Esophagus muscularis mucosa (tissue), 4 donors: ENCODE measurements around the gene RGSL1. TPM values are rescaled to one million over a fixed set of nuclear protein-coding genes. Genes with fewer than 3 reads are reported as not detected.

Source experiments
- DNase-seq: peaks from one replicate; pipeline ENCODE4 v3.0.0-alpha.2; 2017; ENCODE audit errors: extremely low spot score
- H3K27ac ChIP-seq, 4 donors: fragments of 200-600 bp; sonication (generic); replicated peaks in 1 of 4; 1 replicate in 3 of 4; 2 replicates in 1 of 4; pipeline ENCODE4 v1.5.1; 2016 to 2019; ENCODE audit warnings: mild to moderate bottlenecking in 1 of 4
- H3K27me3 ChIP-seq, 4 donors: fragments of 200-600 bp; sonication (generic); one replicate each; pipeline versions ENCODE4 v1.5.1 to v1.6.0; 2016 to 2019
- H3K36me3 ChIP-seq, 4 donors: fragments of 200-600 bp; sonication (generic); one replicate each; pipeline ENCODE4 v1.5.1; 2016 to 2019
- H3K4me1 ChIP-seq, 4 donors: fragments of 200-600 bp; sonication (generic); one replicate each; pipeline ENCODE4 v1.5.1; 2016 to 2019
- H3K4me3 ChIP-seq, 4 donors: fragments of 200-600 bp; sonication (generic); 1 replicate in 2 of 4; 2 replicates in 2 of 4; pipeline ENCODE4 v1.5.1; 2016 to 2019; ENCODE audit warnings: mild to moderate bottlenecking in 4 of 4, moderate library complexity in 1 of 4
- H3K9me3 ChIP-seq, 4 donors: fragments of 200-600 bp; sonication (generic); 1 replicate in 3 of 4; 2 replicates in 1 of 4; pipeline ENCODE4 v1.5.1; 2016 to 2019
- EP300 ChIP-seq: sonication (generic); formaldehyde crosslinking; IDR thresholded peaks from one replicate; pipeline ENCODE4 v1.6.1; 2017; ENCODE audit warnings: antibody characterized with exemption
- POLR2A ChIP-seq: fragments of 450-650 bp; IDR thresholded peaks from one replicate; pipeline ENCODE4 v1.6.1; 2017; ENCODE audit warnings: antibody characterized with exemption, moderate library complexity, mild to moderate bottlenecking, low read depth
- POLR2AphosphoS5 ChIP-seq, 2 donors: sonication (generic); formaldehyde crosslinking; IDR thresholded peaks; one replicate each; pipeline ENCODE4 v1.6.1; 2017; ENCODE audit warnings: antibody characterized with exemption in 2 of 2
- WGBS: methylation state at CpG from one replicate; pipeline ENCODE4 v1.1.5; 2018; 5-methylcytosine and 5-hydroxymethylcytosine counted together
- intact Hi-C: fragments of 100-400 bp; cut with DNase I; formaldehyde crosslinking; loops from one replicate; pipeline ENCODE4 v1.15.1; 2023
- total RNA-seq, 4 donors: library from RNA; depleted of rRNA; stranded (reverse); fragments of >200 nt; gene quantifications; one replicate each; pipeline versions ENCODE4 v1.1.0 to v1.2.1, GENCODE V29; 2016
- TF ChIP-seq, protein P1 (sequence below), 3 experiments: fragments of 200-600 bp in 2 of 3; fragments of 450-650 bp in 1 of 3; sonication (generic) in 2 of 3; IDR thresholded peaks; one replicate each; pipeline ENCODE4 v1.5.1; 2017 to 2019; ENCODE audit warnings: antibody characterized with exemption in 3 of 3, mild to moderate bottlenecking in 2 of 3, moderate library complexity in 1 of 3

RGSL1 gene
- total RNA-seq, 4 donors from 2014 or later: not detected

GRCh38 chr1:182568647-182569284 is 118.8 kb downstream of the RGSL1 start:
- no peak for DNase-seq
- Histone ChIP-seq H3K9me3 (peaks cover 0 to 4% (median 0%) of the 10 kb centered on the region in 4 donors), H3K4me1 (no peaks in the 10 kb centered on the region), H3K27ac (no peak overlapping the region), H3K4me3 (no peak overlapping the region), H3K36me3 (peaks cover 0 to 8% (median 4%) of the 10 kb centered on the region in 4 donors), H3K27me3 (no peaks in the 10 kb centered on the region)
- intact Hi-C loops: no loop called here
- TF ChIP-seq POLR2AphosphoS5 (IDR thresholded peaks at IDR 0.05) (no peak), POLR2A (no peak), EP300 (no peak)
- TF ChIP-seq, protein P1, sequence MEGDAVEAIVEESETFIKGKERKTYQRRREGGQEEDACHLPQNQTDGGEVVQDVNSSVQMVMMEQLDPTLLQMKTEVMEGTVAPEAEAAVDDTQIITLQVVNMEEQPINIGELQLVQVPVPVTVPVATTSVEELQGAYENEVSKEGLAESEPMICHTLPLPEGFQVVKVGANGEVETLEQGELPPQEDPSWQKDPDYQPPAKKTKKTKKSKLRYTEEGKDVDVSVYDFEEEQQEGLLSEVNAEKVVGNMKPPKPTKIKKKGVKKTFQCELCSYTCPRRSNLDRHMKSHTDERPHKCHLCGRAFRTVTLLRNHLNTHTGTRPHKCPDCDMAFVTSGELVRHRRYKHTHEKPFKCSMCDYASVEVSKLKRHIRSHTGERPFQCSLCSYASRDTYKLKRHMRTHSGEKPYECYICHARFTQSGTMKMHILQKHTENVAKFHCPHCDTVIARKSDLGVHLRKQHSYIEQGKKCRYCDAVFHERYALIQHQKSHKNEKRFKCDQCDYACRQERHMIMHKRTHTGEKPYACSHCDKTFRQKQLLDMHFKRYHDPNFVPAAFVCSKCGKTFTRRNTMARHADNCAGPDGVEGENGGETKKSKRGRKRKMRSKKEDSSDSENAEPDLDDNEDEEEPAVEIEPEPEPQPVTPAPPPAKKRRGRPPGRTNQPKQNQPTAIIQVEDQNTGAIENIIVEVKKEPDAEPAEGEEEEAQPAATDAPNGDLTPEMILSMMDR (IDR thresholded peaks at IDR 0.05): no peak
- WGBS: 90% methylated on average over 3 of the region's 3 CpGs

DNA sequence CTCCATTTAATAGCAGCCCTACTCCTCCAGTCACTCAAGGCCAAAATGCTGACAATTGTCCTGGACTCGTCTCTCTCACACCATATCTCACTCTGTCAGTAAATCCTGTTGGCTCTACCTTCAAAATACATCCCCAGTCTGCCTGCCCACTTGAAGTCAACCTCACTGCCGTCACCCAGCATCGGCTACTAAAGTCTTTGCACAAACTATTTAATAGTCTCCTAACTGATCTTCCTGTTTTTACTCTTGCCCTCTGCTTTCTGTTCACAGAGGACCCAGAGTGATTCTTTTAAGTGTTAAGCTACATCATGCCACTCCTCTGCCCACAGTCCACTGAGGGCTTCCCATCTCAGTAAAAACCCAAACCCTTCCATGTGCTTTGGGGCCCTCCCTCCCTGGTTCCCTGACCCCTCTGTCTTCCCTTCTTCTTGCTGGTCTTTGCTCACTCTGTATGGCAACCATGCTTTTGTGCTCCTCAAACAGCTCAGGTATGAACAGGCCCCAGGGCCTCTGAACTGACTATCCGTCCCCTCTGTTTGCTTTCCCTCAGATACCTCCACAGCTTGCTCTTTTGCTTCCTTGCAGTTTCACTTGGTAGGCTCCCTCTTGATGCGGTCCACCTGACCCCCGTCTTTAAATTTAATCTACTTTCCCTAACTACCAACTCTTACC is 120.1 kb downstream of the RGSL1 start:
- Histone ChIP-seq H3K4me1 (no peaks in the 10 kb centered on the region), H3K27me3 (no peaks in the 10 kb centered on the region), H3K9me3 (peaks cover 0 to 4% (median 0%) of the 10 kb centered on the region in 4 donors), H3K36me3 (peaks cover 11 to 20% (median 15%) of the 10 kb centered on the region in 4 donors), H3K4me3 (no peak overlapping the region), H3K27ac (no peak overlapping the region)
- TF ChIP-seq, protein P1 (IDR thresholded peaks at IDR 0.05): no peak
- TF ChIP-seq EP300 (no peak), POLR2A (no peak), POLR2AphosphoS5 (IDR thresholded peaks at IDR 0.05) (no peak)
- DNase-seq: peak; percentile 78
- intact Hi-C loops: no loop called here
- 90% methylated on average over 6 of the region's 6 CpGs for WGBS

GRCh38 chr1:182570611-182570970 is 120.6 kb downstream of the RGSL1 start:
- Histone ChIP-seq H3K4me3 (no peak overlapping the region), H3K27me3 (no peaks in the 10 kb centered on the region), H3K4me1 (no peaks in the 10 kb centered on the region), H3K27ac (no peak overlapping the region), H3K36me3 (peaks cover 13 to 25% (median 20%) of the 10 kb centered on the region in 4 donors), H3K9me3 (peaks cover 0 to 4% (median 0%) of the 10 kb centered on the region in 4 donors)
- DNase-seq: no peak
- TF ChIP-seq POLR2A: no peak
- TF ChIP-seq, protein P1 (IDR thresholded peaks at IDR 0.05): no peak
- TF ChIP-seq EP300: no peak
- 98% methylated on average over 2 of the region's 2 CpGs for WGBS
- intact Hi-C loops: no loop called here

- intact Hi-C loops: no loop called here
- H3K4me3 ChIP-seq: no peak overlapping the region
- H3K27ac ChIP-seq: no peak overlapping the region
- WGBS: 70% methylated on average over 4 of the region's 4 CpGs
- H3K4me1 ChIP-seq: no peaks in the 10 kb centered on the region
- H3K36me3 ChIP-seq: peaks cover 13 to 57% (median 28%) of the 10 kb centered on the region in 4 donors
- peak; percentile 72 for DNase-seq
- H3K27me3 ChIP-seq: no peaks in the 10 kb centered on the region
- TF ChIP-seq POLR2A (no peak), POLR2AphosphoS5 (IDR thresholded peaks at IDR 0.05) (no peak), EP300 (no peak)
- TF ChIP-seq, protein P1 (IDR thresholded peaks at IDR 0.05): no peak
- H3K9me3 ChIP-seq: no peaks in the 10 kb centered on the region
These were observed 124.2 kb downstream of the RGSL1 start for GRCh38 chr1:182574156-182574555.
